ENCODE measurements around the gene MPHOSPH6. TPM values are rescaled to one million over a fixed set of nuclear protein-coding genes. Genes with fewer than 3 reads are reported as not detected.

MPHOSPH6 gene
- total RNA-seq, 1 donor from 2014 or later, result 23.7 TPM

DNA sequence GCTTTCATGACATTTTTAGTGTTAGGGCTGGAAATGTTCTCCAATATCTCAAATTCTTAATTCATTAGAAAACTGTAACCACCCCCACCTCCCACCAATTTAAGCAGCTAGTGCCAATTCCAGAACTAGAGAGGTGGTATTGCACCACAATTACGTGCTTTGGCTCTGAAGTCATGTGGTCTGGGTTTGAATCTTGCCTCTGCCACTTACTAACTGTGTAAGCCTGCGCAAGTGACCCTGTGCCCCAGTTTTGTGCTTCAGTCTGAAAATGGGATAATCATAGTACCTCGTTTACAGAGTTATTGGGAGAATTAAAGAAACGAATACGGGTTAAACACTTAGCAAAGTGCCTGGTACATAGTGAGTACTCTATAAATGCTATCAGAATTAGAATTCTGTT, 14.2 kb upstream of the MPHOSPH6 start:
- Histone ChIP-seq H3K9me3 (ENCODE audit: insufficient read depth, low read depth, low read length) (no peaks in the 10 kb centered on the region), H3K4me1 (ENCODE audit: insufficient read depth, low read length) (no peaks in the 10 kb centered on the region), H3K27ac (ENCODE audit: low read depth, low read length) (no peak overlapping the region), H3K4me2 (ENCODE audit: low read length) (no peak overlapping the region), H3K9ac (ENCODE audit: low read length) (no peak overlapping the region), H2AFZ (ENCODE audit: low read depth, low read length) (no peak overlapping the region), H3K4me3 (ENCODE audit: insufficient read depth, low read depth, low read length) (no peak overlapping the region), H3K36me3 (ENCODE audit: insufficient read depth, low read length) (no peaks in the 10 kb centered on the region), H3K27me3 (ENCODE audit: insufficient read depth, low read length) (peaks cover 6% of the 10 kb centered on the region), H4K20me1 (ENCODE audit: insufficient read depth, low read length) (no peaks in the 10 kb centered on the region), H3K79me2 (ENCODE audit: insufficient read depth, low read length) (no peaks in the 10 kb centered on the region)
- Mint-ChIP-seq H3K9me3 (ENCODE audit: unreplicated experiment) (no peaks in the 10 kb centered on the region), H3K4me3 (ENCODE audit: unreplicated experiment) (no peak overlapping the region), H3K36me3 (ENCODE audit: low read depth, unreplicated experiment) (no peaks in the 10 kb centered on the region), H3K4me1 (ENCODE audit: low read depth, unreplicated experiment) (no peaks in the 10 kb centered on the region), H3K27me3 (ENCODE audit: low read depth, unreplicated experiment) (peaks cover 4% of the 10 kb centered on the region), H3K27ac (ENCODE audit: unreplicated experiment) (no peak overlapping the region)
- FAIRE-seq (no peak), DNase-seq (ENCODE audit: low read depth) (no peak)
- no peak for TF ChIP-seq EZH2 (IDR thresholded peaks at IDR 0.05; ENCODE audit: insufficient read depth, low read length)
- TF ChIP-seq, protein P1, sequence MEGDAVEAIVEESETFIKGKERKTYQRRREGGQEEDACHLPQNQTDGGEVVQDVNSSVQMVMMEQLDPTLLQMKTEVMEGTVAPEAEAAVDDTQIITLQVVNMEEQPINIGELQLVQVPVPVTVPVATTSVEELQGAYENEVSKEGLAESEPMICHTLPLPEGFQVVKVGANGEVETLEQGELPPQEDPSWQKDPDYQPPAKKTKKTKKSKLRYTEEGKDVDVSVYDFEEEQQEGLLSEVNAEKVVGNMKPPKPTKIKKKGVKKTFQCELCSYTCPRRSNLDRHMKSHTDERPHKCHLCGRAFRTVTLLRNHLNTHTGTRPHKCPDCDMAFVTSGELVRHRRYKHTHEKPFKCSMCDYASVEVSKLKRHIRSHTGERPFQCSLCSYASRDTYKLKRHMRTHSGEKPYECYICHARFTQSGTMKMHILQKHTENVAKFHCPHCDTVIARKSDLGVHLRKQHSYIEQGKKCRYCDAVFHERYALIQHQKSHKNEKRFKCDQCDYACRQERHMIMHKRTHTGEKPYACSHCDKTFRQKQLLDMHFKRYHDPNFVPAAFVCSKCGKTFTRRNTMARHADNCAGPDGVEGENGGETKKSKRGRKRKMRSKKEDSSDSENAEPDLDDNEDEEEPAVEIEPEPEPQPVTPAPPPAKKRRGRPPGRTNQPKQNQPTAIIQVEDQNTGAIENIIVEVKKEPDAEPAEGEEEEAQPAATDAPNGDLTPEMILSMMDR (IDR thresholded peaks at IDR 0.05; ENCODE audit: insufficient read depth, low read depth, low read length), result no peak

DNA sequence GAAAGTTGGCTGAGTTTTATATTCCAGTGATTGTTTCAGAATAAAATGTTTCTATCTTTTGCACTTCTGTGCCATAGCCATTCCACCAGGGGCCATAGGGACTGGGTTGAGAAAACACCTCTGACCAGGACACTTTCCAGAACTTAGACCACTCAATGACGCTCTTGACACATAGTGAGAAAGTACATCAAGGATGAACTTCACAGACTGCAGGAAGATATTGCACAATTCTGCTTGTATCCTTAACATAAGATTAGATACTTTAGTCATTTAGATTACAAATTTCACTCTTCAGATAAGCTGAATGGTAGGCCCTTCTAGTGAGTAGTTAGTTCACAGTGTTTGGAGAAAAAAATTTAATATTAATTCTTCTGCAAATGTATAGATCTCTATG, 13.0 kb upstream of the MPHOSPH6 start:
- Mint-ChIP-seq H3K27ac (ENCODE audit: unreplicated experiment) (no peak overlapping the region), H3K27me3 (ENCODE audit: low read depth, unreplicated experiment) (peaks cover 4% of the 10 kb centered on the region), H3K9me3 (ENCODE audit: unreplicated experiment) (no peaks in the 10 kb centered on the region), H3K4me3 (ENCODE audit: unreplicated experiment) (no peak overlapping the region), H3K36me3 (ENCODE audit: low read depth, unreplicated experiment) (no peaks in the 10 kb centered on the region), H3K4me1 (ENCODE audit: low read depth, unreplicated experiment) (no peaks in the 10 kb centered on the region)
- no peak for FAIRE-seq
- TF ChIP-seq, protein P1 (IDR thresholded peaks at IDR 0.05; ENCODE audit: insufficient read depth, low read depth, low read length), result no peak
- TF ChIP-seq EZH2 (IDR thresholded peaks at IDR 0.05; ENCODE audit: insufficient read depth, low read length), result no peak
- no peaks in the 10 kb centered on the region for H3K79me2 ChIP-seq (ENCODE audit: insufficient read depth, low read length)
- no peak overlapping the region for H3K4me3 ChIP-seq (ENCODE audit: insufficient read depth, low read depth, low read length)
- no peaks in the 10 kb centered on the region for H3K36me3 ChIP-seq (ENCODE audit: insufficient read depth, low read length)
- no peaks in the 10 kb centered on the region for H3K9me3 ChIP-seq (ENCODE audit: insufficient read depth, low read depth, low read length)
- no peaks in the 10 kb centered on the region for H3K4me1 ChIP-seq (ENCODE audit: insufficient read depth, low read length)
- no peaks in the 10 kb centered on the region for H4K20me1 ChIP-seq (ENCODE audit: insufficient read depth, low read length)
- H3K9ac ChIP-seq (ENCODE audit: low read length), result no peak overlapping the region
- DNase-seq (ENCODE audit: low read depth), result no peak
- no peak overlapping the region for H3K27ac ChIP-seq (ENCODE audit: low read depth, low read length)
- no peak overlapping the region for H2AFZ ChIP-seq (ENCODE audit: low read depth, low read length)
- H3K27me3 ChIP-seq (ENCODE audit: insufficient read depth, low read length), result peaks cover 10% of the 10 kb centered on the region
- H3K4me2 ChIP-seq (ENCODE audit: low read length), result no peak overlapping the region

DNA sequence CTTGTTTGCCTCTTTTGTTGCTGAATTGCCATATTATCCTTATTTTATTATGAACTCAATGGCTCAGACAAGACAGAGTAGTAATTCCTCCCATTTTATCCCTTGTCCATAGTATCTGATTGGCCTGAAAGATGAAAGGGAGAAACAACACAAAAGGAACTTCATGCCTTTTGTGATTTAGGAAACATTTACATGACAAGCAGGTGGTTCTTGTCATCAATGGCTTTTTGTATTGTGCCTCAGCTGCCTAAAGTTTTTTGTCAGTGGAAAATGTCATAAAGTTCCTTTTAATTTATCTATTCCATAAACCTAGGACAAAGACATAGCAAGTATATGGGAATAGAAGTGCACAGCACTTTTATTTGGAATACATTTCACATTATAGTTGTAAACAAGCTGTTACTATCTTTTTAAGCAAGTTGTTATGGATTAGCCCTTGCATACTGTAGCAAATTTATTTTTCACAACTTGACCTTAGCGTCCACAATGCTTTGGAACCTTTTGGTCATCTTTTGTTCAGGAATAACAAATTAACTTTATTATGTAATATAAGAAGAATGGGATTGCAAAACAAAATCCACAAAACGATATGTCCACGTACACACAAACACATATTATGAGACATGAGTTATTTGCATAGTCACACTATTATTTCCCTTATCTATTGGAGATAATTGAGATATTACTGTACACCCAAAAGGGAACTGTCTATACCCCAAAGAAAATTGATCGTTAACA, 12.4 kb upstream of the MPHOSPH6 start:
- no peak overlapping the region for H3K9ac ChIP-seq (ENCODE audit: low read length)
- H3K36me3 ChIP-seq (ENCODE audit: insufficient read depth, low read length), result no peaks in the 10 kb centered on the region
- Mint-ChIP-seq H3K36me3 (ENCODE audit: low read depth, unreplicated experiment) (no peaks in the 10 kb centered on the region), H3K9me3 (ENCODE audit: unreplicated experiment) (no peaks in the 10 kb centered on the region), H3K27me3 (ENCODE audit: low read depth, unreplicated experiment) (peaks cover 3% of the 10 kb centered on the region), H3K4me3 (ENCODE audit: unreplicated experiment) (no peak overlapping the region), H3K27ac (ENCODE audit: unreplicated experiment) (no peak overlapping the region), H3K4me1 (ENCODE audit: low read depth, unreplicated experiment) (no peaks in the 10 kb centered on the region)
- no peaks in the 10 kb centered on the region for H3K79me2 ChIP-seq (ENCODE audit: insufficient read depth, low read length)
- H3K27ac ChIP-seq (ENCODE audit: low read depth, low read length), result no peak overlapping the region
- H3K4me1 ChIP-seq (ENCODE audit: insufficient read depth, low read length), result no peaks in the 10 kb centered on the region
- no peak overlapping the region for H3K4me2 ChIP-seq (ENCODE audit: low read length)
- H3K9me3 ChIP-seq (ENCODE audit: insufficient read depth, low read depth, low read length), result no peaks in the 10 kb centered on the region
- no peak overlapping the region for H3K4me3 ChIP-seq (ENCODE audit: insufficient read depth, low read depth, low read length)
- H2AFZ ChIP-seq (ENCODE audit: low read depth, low read length), result no peak overlapping the region
- H4K20me1 ChIP-seq (ENCODE audit: insufficient read depth, low read length), result no peaks in the 10 kb centered on the region
- FAIRE-seq (no peak), DNase-seq (ENCODE audit: low read depth) (no peak)
- H3K27me3 ChIP-seq (ENCODE audit: insufficient read depth, low read length), result peaks cover 14% of the 10 kb centered on the region
- TF ChIP-seq, protein P1 (IDR thresholded peaks at IDR 0.05; ENCODE audit: insufficient read depth, low read depth, low read length), result no peak
- TF ChIP-seq EZH2 (IDR thresholded peaks at IDR 0.05; ENCODE audit: insufficient read depth, low read length), result no peak

Data from astrocyte (in vitro differentiated cells and primary cell).